K562 (cell line): ENCODE measurements around the gene KYAT1. TPM values are rescaled to one million over a fixed set of nuclear protein-coding genes. Genes with fewer than 3 reads are reported as not detected.
A peak's percentile ranks its signal among the peaks of the same experiment; 100 is the strongest.

Experiments used
- CHD4 ChIP-seq: fragments of 200-600 bp; sonication (generic); IDR thresholded peaks from 3 replicates; pipeline ENCODE4 v1.6.1; 2012; ENCODE audit warnings: low read depth, mild to moderate bottlenecking, mixed read lengths, low read length, inconsistent platforms; ENCODE audit not compliant: insufficient read depth, insufficient replicate concordance, poor library complexity, severe bottlenecking
- CTCFL ChIP-seq: IDR thresholded peaks from 2 replicates; pipeline ENCODE4 v1.6.1; 2011; ENCODE audit warnings: borderline replicate concordance, low read depth, mild to moderate bottlenecking, moderate library complexity, low read length; ENCODE audit not compliant: insufficient read depth, poor library complexity, severe bottlenecking
- ELF4 ChIP-seq: fragments of 450-650 bp; formaldehyde crosslinking; IDR thresholded peaks from 2 replicates; pipeline ENCODE4 v1.4.0; 2022; ENCODE audit warnings: missing genetic modification characterization
- ELK1 ChIP-seq: sonication (generic); formaldehyde crosslinking; IDR thresholded peaks from 2 replicates; pipeline ENCODE4 v1.8.1; 2022; ENCODE audit warnings: missing genetic modification reagents
- ESRRA ChIP-seq: fragments of 450-650 bp; IDR thresholded peaks from 2 replicates; pipeline ENCODE4 v1.6.1; 2014; ENCODE audit warnings: low read depth, mild to moderate bottlenecking, moderate library complexity, borderline replicate concordance
- FOSL1 ChIP-seq: fragments of 200-800 bp; sonication (Bioruptor generic); conservative IDR thresholded peaks from 2 replicates; pipeline ENCODE4 v1.6.1; 2016; ENCODE audit warnings: missing genetic modification characterization, missing compliant biosample characterization
- KLF10 ChIP-seq: fragments of 250-450 bp; sonication (Bioruptor Pico); IDR thresholded peaks from 2 replicates; pipeline ENCODE4 v1.6.1; 2021; ENCODE audit warnings: matching md5 sums
- LEF1 ChIP-seq: fragments of 450-650 bp; IDR thresholded peaks from 2 replicates; pipeline ENCODE4 v1.6.1; 2016; ENCODE audit warnings: mild to moderate bottlenecking
- NCOA2 ChIP-seq, 2 experiments: fragments of 450-650 bp; IDR thresholded peaks; 2 replicates each; pipeline ENCODE4 v1.6.1; 2018; ENCODE audit warnings: mild to moderate bottlenecking in 2 of 2, moderate library complexity in 1 of 2; ENCODE audit not compliant: partially characterized antibody in 2 of 2
- NFRKB ChIP-seq: fragments of 450-650 bp; IDR thresholded peaks from 2 replicates; pipeline ENCODE4 v1.6.1; 2016; ENCODE audit warnings: low read depth
- POLR2B ChIP-seq: fragments of 450-650 bp; IDR thresholded peaks from 2 replicates; pipeline ENCODE4 v1.6.1; 2018; ENCODE audit warnings: low read depth; ENCODE audit not compliant: partially characterized antibody
- TBL1XR1 ChIP-seq, 2 experiments: IDR thresholded peaks; 2 replicates each; pipeline ENCODE4 v1.6.1; 2012; ENCODE audit warnings: improper control_type of control experiment in 2 of 2, low read length in 2 of 2, mild to moderate bottlenecking in 1 of 2
- TCF7 ChIP-seq: sonication (generic); IDR thresholded peaks from 2 replicates; pipeline ENCODE4 v1.6.1; 2016; ENCODE audit warnings: antibody characterized with exemption, borderline replicate concordance
- ZEB2 ChIP-seq: fragments of 450-650 bp; IDR thresholded peaks from 2 replicates; pipeline ENCODE4 v1.6.1; 2016
- ZNF253 ChIP-seq: fragments of 250-450 bp; sonication (Bioruptor Pico); conservative IDR thresholded peaks from 2 replicates; pipeline ENCODE4 v1.6.1; 2021; ENCODE audit warnings: mild to moderate bottlenecking
- ZNF407 ChIP-seq: fragments of 450-650 bp; IDR thresholded peaks from 2 replicates; pipeline ENCODE4 v1.6.1; 2016; ENCODE audit warnings: low read depth
- polyA plus RNA-seq, 8 experiments: library from polyadenylated mRNA; depleted of rRNA in 4 of 8; stranded (reverse) in 5 of 8; unstranded in 3 of 8; fragments of >200 nt; fragmentation: Nextera tagmentation in 2 of 8; fragmentation: Illumina TruSeq in 1 of 8; extraction: Ambion mirVana in 2 of 8; extraction: Trizol in 1 of 8; gene quantifications; 2 replicates each; pipeline versions ENCODE4 v1.2.1 to v1.2.3, GENCODE V29; 2011 to 2014; ENCODE audit warnings: inconsistent platforms in 1 of 8, missing spikeins in 1 of 8
- total RNA-seq, 7 experiments: library from RNA; depleted of rRNA in 6 of 7; stranded (reverse); fragments of >200 nt in 6 of 7; fragmentation: Illumina TruSeq in 2 of 7; extraction: Trizol in 2 of 7; gene quantifications; 2 replicates each; pipeline versions ENCODE4 v1.2.1 to v1.2.3, GENCODE V29; 2011 to 2021; ENCODE audit warnings: low replicate concordance in 1 of 7

The KYAT1 gene
- total and polyA plus RNA-seq, 9 of the 15 experiments (the other 6 are each of a cell fraction or from before 2014, with no cell fraction given) = 6.4 to 16.8 (median 11.1) TPM

DNA sequence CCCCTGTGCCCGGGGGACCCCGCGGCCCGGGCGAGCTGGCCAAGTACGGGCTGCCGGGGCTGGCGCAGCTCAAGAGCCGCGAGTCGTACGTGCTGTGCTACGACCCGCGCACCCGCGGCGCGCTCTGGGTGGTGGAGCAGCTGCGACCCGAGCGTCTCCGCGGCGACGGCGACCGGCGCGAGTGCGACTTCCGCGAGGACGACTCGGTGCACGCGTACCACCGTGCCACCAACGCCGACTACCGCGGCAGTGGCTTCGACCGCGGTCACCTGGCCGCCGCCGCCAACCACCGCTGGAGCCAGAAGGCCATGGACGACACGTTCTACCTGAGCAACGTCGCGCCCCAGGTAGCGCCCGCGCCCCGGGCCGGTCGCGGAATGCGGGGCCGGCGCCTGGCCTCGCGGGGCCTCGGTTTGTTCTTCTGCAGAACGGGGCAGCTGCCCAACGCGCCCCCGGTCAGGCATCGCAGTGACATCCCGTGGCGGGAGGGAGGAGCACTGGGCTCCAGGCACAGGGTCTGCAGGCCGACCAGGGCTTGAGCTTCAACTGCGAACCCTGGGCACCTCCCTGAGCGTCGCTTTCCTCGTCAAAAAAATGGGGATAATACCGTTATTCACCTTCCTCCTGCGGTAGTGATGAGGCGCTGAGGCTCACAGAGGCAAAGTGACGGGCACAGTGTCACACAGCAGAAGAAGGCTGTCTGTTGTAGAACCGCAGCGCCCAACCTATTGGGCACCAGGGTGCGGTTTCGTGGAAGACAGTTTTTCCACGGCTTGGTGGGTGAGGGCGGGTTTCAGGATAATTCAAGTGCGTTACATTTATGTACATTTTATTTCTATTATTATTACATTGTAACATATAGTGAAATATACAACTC is 62.7 kb downstream of the KYAT1 start (continued):
- TF ChIP-seq FOSL1 (tag) = no peak
- no peak for TF ChIP-seq ZNF407
- TF ChIP-seq ELF4 = no peak
- no peak for TF ChIP-seq POLR2B
- 0 out of 2 replicates have a peak, but pooled peaks have one; percentile 20 for TF ChIP-seq ZEB2
- TF ChIP-seq ESRRA = no peak
- no peak for TF ChIP-seq KLF10 (CRISPR knock-in tag)
- no peak for TF ChIP-seq TBL1XR1 (IDR thresholded peaks at IDR 0.05; ENCODE audit: low read length in 2 of 2)
- no peak for TF ChIP-seq CHD4
- no peak for TF ChIP-seq LEF1
- TF ChIP-seq ELK1 = no peak
- TF ChIP-seq NFRKB = no peak
- no peak for TF ChIP-seq TCF7
- no peak for TF ChIP-seq ZNF253
- no peak for TF ChIP-seq CTCFL
- no peak for TF ChIP-seq NCOA2 (IDR thresholded peaks at IDR 0.05; ENCODE audit: partially characterized antibody in 2 of 2)
